ENCODE data around the gene ATF2.

- TF ChIP-seq CTCF (IDR thresholded peaks at IDR 0.05) (no peak), EP300 (IDR thresholded peaks at IDR 0.05) (no peak), POLR2A (IDR thresholded peaks at IDR 0.05) (no peak), POLR2AphosphoS5 (IDR thresholded peaks at IDR 0.05) (no peak)
Observed at GRCh38 chr2:175170659-175171304, 2.8 kb upstream of the ATF2 start.

Data from upper lobe of left lung (tissue), 4 donors.